NCI-H2029 treated with DMSO at 0.1 percent for 48 hours (cell line): ENCODE data around the gene SURF4.

Experiments used
- DNase-seq: peaks from one replicate; lab custom pipeline; 2025; lab: John Stamatoyannopoulos, UW

Gene SURF4

GRCh38 chr9:133375724-133376654 is at the start of gene SURF4, which contains the start of gene STKLD1:
TSS of gene SURF4 (minus strand) at chr9:133376060. CDS start at chr9:133375969, 91 bp downstream.
TSS of gene STKLD1 (plus strand) at chr9:133376366. CDS start at chr9:133376474, 108 bp downstream.
- DNase-seq: peak; percentile 73

DNA sequence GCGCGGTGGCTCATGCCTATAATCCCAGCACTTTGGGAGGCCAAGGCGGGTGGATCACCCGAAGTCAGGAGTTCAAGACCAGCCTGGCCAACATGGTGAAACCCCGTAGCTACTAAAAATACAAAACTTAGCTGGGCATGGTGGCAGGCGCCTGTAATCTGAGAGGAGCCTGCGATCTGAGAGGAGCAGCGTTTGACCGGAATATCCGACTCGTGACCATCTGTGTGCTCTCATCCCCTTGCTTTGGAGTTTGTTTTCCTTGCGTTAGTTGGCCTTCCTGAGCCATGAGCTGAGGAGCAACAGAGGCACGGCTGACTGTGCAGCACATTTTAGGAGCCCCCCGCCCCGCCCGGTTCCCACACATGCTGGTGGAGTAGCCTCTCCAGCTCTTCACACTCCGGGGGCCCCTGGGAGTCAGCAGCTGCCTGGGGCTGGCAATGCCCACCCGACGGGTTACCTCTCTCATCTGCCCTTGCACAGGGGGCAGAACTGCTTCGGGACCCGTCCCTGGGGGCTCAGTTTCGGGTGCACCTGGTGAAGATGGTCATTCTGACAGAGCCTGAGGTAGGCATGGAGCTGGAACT is 49.3 kb upstream of the SURF4 start:
- DNase-seq: no peak

DNA sequence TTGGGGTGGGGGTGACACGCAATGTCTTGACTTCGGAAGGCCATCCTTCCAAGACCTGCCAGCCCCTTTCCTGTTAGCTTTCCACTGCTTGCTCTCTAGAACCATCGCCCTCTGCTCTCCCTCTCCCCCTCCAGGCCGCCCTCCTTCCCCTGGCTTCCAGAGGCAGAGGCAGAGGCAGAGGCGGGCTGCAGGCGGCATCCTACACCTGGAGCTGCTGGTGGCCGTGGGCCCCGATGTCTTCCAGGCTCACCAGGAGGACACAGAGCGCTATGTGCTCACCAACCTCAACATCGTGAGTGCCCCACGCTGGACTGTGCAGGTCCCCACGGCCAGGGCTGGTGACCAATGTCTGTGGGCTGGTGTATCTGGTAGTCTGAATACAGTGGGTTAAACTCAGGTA is 48.3 kb upstream of the SURF4 start:
- no peak for DNase-seq

GRCh38 chr9:133423216-133423615 is 47.4 kb upstream of the SURF4 start:
- DNase-seq: no peak

GRCh38 chr9:133421615-133422542 is 46.0 kb upstream of the SURF4 start, which contains the start of gene ADAMTS13:
TSS of gene ADAMTS13 (plus strand) at chr9:133422367. CDS start at chr9:133422444, 77 bp downstream.
- DNase-seq: no peak

GRCh38 chr9:133420392-133420827 is 44.5 kb upstream of the SURF4 start:
- no peak for DNase-seq

- no peak for DNase-seq
These were observed 43.1 kb upstream of the SURF4 start for GRCh38 chr9:133419005-133419404.

DNA sequence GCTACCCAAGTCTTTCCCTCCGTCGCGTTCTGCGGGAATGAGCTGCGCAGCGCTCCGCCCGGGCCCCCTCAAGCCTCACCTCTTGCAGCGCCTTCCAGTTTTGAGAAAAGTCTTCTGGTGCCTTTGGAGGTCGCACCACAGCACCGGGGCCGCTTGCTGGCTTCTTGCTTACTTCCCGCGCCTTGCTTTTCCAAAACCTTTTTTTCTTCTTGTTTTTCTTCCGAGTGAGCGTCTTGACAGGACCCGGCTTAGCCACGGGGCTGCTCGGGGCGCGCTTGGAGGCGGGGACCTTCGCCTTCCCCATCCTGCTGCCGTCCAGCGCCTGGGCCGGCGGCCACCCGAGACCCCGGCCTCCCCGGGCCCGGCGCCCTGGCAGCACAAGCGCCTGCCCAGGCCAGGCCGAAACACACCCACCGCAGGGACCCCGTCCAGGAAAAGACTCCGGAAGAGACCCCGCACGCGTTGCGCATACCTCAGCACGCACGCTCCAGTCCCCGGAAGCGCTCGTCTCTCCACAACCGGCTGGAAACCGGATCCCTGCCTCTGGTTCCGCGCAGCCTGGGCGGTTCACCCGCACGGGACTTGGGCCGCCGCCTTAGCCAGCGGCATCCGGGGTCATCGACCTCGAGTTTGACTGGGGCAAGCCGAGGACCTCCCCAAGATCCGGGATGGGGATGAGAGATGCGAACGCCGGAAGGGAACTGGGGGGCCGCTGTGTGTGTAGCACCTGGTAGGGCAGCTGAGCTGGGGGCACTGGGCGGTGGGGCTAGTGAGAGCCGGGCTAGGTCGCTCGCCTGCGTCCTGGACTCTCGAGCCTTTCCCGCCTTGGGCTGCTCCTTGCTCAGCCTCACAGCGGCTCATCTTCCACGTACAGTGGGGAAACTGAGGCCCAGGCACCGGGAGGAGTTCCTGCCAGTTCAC is 41.9 kb upstream of the SURF4 start, which contains the start of gene REXO4:
Gene REXO4 (minus strand): TSS at position 470 of the 921 bp plus-strand sequence. CDS start 166 bp downstream, at position 304.
- peak; percentile 47 for DNase-seq

- DNase-seq: no peak
These were observed 39.3 kb upstream of the SURF4 start for GRCh38 chr9:133415170-133415569.

DNA sequence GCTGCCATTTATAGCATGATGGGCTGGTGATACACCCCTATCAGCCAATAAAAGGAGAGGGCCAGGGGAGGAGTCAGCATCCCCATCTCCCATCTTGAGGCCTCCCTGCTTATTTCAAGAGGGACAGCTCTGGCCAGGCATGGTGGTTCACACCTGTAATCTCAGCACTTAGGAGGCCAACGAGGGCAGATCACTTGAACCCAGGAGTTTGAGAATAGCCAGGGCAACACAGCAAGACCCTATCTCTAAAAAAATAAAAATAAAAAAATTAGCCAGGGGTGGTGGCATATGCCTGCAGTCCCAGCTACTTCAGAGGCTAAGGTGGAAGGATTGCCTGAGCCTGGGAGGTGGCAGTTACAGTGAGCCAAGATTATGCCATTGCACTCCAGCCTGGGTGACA is 32.2 kb upstream of the SURF4 start:
- no peak for DNase-seq

DNA sequence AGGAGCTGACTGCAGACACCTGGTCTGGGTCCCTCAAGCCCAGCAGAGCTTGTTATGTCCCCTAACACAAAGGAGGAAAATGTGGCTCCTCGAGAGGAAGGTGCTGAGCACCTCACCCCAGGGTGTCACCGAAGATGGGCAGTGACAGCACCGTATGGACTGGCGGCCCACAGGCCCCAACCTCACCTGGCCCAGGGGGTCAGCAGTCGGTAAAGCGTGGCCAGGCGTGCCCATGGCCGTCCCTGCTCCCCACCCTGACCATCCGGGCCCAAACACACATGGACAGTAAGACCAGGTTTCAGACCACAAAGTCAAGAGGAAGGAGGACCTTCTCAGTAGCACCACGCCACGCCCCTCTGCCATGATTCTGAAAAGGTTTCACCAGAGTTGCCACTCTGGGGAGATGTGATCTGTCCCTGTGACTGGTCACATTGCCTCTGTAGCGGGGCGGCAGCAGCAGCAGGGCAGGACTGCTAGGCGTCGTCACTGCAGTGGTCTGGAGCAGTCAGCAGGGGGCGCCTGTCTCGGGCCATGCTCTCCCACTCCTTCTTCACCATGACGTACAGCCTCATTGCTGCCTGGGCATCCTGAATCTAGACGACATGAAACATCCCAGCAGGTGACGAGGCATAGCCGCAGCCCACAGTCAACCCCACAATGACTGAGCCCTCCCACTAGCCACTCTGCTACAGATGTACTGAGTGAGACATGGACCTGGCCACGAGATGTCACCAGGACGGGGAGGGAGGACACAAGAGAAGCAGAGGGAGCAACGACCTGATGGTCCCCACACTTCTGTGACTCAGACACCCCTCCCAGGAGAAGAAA is 30.8 kb upstream of the SURF4 start:
- DNase-seq: peak; percentile 62

GRCh38 chr9:133405508-133406438 is 29.9 kb upstream of the SURF4 start:
- no peak for DNase-seq

DNA sequence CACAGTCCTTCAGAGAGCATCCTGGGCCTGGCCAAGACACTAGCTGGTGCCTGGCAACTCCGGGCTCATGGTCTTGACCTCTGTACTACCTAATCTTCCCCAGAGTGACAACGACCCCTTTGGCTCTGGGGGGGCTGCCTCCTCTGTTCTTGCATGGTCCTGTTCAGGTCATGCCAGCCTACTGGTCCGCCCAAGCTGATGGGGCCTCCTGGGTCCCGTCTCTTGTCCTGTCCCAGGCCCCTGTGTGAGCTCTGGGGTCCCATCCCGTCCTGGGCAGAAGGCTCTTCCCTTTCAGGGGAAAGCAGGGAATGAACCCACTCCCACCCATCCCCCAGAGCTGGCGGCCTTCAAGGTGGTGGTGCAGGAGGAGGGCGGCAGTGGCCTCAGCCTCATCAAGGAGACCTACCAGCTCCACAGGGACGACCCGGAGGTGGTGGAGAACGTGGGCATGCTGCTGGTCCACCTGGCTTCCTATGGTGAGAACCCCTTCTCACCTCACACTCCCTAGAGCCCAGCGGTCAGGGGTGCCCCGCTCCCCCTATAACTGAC is 28.7 kb upstream of the SURF4 start:
- no peak for DNase-seq

DNA sequence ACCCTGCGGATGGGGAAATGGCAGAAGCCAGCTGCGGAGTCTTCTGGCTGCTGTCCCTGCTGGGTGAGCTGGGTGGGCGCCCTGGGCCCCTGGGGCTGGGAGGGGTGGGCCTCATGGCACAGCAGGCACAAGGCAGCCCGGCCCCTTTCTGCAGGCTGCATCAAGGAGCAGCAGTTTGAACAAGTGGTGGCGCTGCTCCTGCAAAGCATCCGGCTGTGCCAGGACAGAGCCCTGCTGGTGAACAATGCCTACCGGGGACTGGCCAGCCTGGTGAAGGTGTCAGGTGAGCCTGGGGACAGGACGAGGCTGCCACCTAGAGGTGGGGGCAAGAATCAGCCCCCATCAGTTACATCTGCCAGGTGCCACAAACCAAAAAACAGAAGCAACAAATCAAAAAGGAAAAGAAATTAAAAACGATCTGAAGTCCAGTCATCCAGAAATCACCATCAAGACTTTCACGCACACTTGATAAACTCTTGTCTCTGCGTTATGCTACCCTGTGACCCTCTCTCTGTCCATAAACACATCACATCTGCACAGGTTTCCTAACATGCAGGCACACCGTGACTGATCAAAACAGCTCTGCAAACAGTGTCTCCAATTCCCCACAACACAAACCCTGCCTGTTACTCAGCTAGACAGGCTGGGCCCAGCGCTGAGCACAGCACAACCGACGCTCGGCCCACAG is 28.1 kb upstream of the SURF4 start:
- DNase-seq: peak; percentile 60

DNA sequence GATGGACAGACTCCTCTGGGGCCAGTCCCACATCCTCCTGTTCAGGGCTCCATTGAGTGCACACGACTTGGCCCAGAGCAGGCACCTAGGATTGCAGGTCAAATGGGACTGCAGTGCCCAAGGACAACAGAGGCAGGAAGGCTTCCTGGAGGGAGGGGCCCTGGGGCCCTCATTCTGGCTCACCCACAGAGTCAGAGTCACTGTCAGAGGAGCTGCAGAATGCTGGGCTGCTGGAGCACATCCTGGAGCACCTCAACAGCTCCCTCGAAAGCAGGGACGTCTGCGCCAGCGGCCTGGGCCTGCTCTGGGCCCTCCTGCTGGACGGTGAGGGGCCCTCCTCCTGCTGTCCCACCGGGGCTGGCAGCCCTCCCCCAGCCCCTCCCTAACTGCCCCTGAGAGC is 26.8 kb upstream of the SURF4 start:
- DNase-seq: no peak

- DNase-seq: no peak
These were observed 25.7 kb upstream of the SURF4 start for GRCh38 chr9:133401588-133401987.

DNA sequence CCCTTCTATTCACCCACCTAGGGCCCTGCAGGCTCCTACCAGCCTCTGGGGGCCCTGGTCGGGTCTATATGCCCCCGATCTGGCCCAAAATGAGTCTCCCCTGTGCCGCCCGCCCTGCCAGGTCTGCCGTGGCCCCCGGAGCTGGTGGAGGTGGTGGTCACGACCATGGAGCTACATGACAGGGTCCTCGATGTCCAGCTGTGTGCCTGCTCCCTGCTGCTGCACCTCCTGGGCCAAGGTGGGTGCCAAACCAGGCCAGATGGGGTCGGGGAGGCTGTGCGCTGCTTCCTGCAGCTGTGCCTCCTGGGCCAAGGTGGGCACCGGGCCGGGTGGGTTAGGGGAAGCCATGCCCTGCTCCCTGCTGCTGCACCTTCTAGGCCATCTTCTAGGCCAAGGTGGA is 24.4 kb upstream of the SURF4 start:
- no peak for DNase-seq

DNA sequence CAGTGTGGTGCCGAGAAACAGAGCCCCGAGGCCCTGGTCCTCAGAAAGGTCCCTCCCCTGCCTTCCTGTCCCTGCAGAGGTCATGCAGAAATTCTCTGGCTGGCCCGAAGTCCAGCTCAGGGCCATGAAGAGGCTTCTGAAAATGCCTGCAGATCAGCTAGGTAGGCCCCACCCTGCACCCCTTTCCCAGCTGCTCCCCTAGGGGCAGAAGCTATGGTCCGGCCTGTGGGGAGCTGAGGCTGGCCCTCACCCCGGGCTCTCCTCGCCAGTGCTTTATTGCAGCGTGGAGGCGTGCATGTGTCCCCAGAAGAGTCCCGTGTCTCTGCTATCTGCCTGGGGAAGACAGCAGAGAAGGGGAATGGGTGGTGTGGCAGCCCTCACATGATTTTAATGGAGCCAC is 22.0 kb upstream of the SURF4 start:
- DNase-seq: no peak
